ENCODE results near the gene KCNIP4. TPM values are rescaled to one million over a fixed set of nuclear protein-coding genes. Genes with fewer than 3 reads are reported as not detected.

Gene KCNIP4
- total and polyA plus RNA-seq, 8 donors: 0.05 TPM; not detected in 7

GRCh38 chr4:20700007-20700761 lies 1248.4 kb downstream of the KCNIP4 start, which contains the start of gene PACRGL:
PACRGL (plus strand) TSS chr4:20700458; CDS start chr4:20704482, 4,024 bp downstream.
- peak; percentile 99 to 100 (median 100) for ATAC-seq

DNA sequence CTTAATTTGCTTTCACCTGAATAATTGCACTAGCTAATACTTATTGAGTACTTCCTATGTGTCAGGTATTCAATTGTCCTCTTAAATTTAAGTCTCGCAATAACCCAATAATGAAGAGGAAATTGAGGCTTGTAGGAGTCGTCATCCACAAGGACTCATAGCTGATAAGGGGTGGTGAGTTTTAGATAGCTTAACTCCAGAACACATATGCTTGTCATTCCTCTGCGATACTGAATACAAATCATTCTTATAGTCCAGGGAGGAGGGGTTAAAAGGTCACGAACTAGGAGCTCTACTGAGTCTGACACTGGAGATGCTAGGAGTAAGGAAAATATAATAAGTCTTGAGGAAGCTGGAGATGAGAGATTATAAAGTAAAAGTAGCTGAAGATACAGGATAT lies 1249.8 kb downstream of the KCNIP4 start:
- WGBS, 2 donors: 31 to 36% methylated on average over 4 of the region's 4 CpGs
- FAIRE-seq: no peak
- Histone ChIP-seq H3K9me3 (no peaks in the 10 kb centered on the region), H3K27ac (no peak overlapping the region), H3K27me3 (no peaks in the 10 kb centered on the region), H3K36me3 (no peaks in the 10 kb centered on the region), H3K4me3 (no peak overlapping the region), H3K4me1 (peaks cover 4 to 12% (median 9%) of the 10 kb centered on the region in 3 donors)
- no peak for ATAC-seq
- DNase-seq: no peak
- TF ChIP-seq CTCF (IDR thresholded peaks at IDR 0.05): no peak
- intact Hi-C loops (cut with DNase I): no loop called here

More at GRCh38 chr4:20700007-20700761, 1248.4 kb downstream of the KCNIP4 start, which contains the start of gene PACRGL:
- WGBS, 2 donors: 0% methylated on average over 52 to 60 of the region's 60 CpGs
- DNase-seq: peak; percentile 89 to 95 (median 90)
- no peaks in the 10 kb centered on the region for H3K27me3 ChIP-seq
- intact Hi-C loops (cut with DNase I): no loop called here
- no peaks in the 10 kb centered on the region for H3K9me3 ChIP-seq
- TF ChIP-seq CTCF (IDR thresholded peaks at IDR 0.05): no peak
- peaks cover 4 to 12% (median 9%) of the 10 kb centered on the region in 3 donors for H3K4me1 ChIP-seq
- no peak for FAIRE-seq
- H3K36me3 ChIP-seq: peaks cover 0 to 7% (median 0%) of the 10 kb centered on the region in 3 donors
- peak within 1 kb of the TSS; percentile 17 to 66 (median 57) for H3K27ac ChIP-seq
- peak within 1 kb of the TSS; percentile 67 to 97 (median 90) for H3K4me3 ChIP-seq

GRCh38 chr4:20698382-20698781 lies 1250.2 kb downstream of the KCNIP4 start:
- H3K27ac ChIP-seq: no peak overlapping the region
- no peaks in the 10 kb centered on the region for H3K27me3 ChIP-seq
- intact Hi-C loops (cut with DNase I): no loop called here
- no peaks in the 10 kb centered on the region for H3K36me3 ChIP-seq
- H3K4me1 ChIP-seq: peaks cover 4 to 12% (median 9%) of the 10 kb centered on the region in 3 donors
- ATAC-seq (no peak), FAIRE-seq (no peak), DNase-seq (no peak)
- no peak for TF ChIP-seq CTCF (IDR thresholded peaks at IDR 0.05)
- H3K4me3 ChIP-seq: no peak overlapping the region
- 75 to 86% methylated on average over 4 of the region's 4 CpGs for WGBS, 2 donors
- H3K9me3 ChIP-seq: no peaks in the 10 kb centered on the region

DNA sequence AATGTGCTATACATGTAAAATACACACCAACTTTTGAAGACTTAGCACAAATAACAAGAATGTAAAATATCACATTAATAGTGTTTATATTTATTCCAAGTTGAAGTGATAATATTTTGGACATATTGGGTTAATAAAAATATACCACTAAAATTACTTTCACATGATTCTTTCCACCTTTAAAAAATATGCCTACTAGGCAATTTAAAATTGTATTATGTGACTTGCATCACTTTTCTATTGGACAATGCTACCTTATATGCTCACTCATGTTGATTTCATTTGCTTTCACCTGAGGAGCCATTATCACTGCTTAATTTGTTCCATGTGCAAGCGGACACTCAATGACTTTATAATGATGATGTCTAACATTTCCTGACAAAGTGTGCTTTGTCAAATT lies 1251.8 kb downstream of the KCNIP4 start:
- DNase-seq: no peak
- peaks cover 0 to 4% (median 0%) of the 10 kb centered on the region in 4 donors for H3K27me3 ChIP-seq
- ATAC-seq: no peak
- peaks cover 2 to 11% (median 9%) of the 10 kb centered on the region in 3 donors for H3K4me1 ChIP-seq
- no peaks in the 10 kb centered on the region for H3K9me3 ChIP-seq
- FAIRE-seq: no peak
- no peak for TF ChIP-seq CTCF (IDR thresholded peaks at IDR 0.05)
- no peak overlapping the region for H3K27ac ChIP-seq
- H3K4me3 ChIP-seq: no peak overlapping the region
- H3K36me3 ChIP-seq: no peaks in the 10 kb centered on the region
- intact Hi-C loops (cut with DNase I): no loop called here
- 51 to 56% methylated on average over 1 of the region's 1 CpG for WGBS, 2 donors

- no peak for ATAC-seq
- FAIRE-seq: no peak
- Histone ChIP-seq H3K27ac (no peak overlapping the region), H3K4me1 (no peaks in the 10 kb centered on the region), H3K9me3 (no peaks in the 10 kb centered on the region), H3K27me3 (peaks cover 0 to 4% (median 0%) of the 10 kb centered on the region in 4 donors), H3K36me3 (no peaks in the 10 kb centered on the region), H3K4me3 (no peak overlapping the region)
- 43 to 51% methylated on average over 3 of the region's 3 CpGs for whole genome bisulfite sequencing, 2 donors
- DNase-seq: no peak
- intact Hi-C loops (cut with DNase I): no loop called here
- TF ChIP-seq CTCF (IDR thresholded peaks at IDR 0.05): no peak
These were observed 1260.7 kb downstream of the KCNIP4 start for GRCh38 chr4:20687864-20688263.

All from pancreas (tissue), 10 donors.